Glutamatergic neuron (in vitro differentiated cells): Measurements from ENCODE around the gene ASTN2. TPM values are rescaled to one million over a fixed set of nuclear protein-coding genes. Genes with fewer than 3 reads are reported as not detected.

ENCODE experiments used
- DNase-seq: peaks from one replicate; pipeline ENCODE4 v3.0.0; 2022
- H3K27ac Mint-ChIP-seq: one replicate; pipeline ENCODE4 v1.8.0; 2020; ENCODE audit warnings: mild to moderate bottlenecking, mixed read lengths, inconsistent platforms; ENCODE audit not compliant: unreplicated experiment
- H3K27me3 Mint-ChIP-seq: one replicate; pipeline ENCODE4 v1.8.0; 2020; ENCODE audit warnings: mild to moderate bottlenecking, moderate library complexity, mixed read lengths, inconsistent platforms; ENCODE audit not compliant: unreplicated experiment
- H3K36me3 Mint-ChIP-seq: one replicate; pipeline ENCODE4 v1.8.0; 2020; ENCODE audit warnings: mild to moderate bottlenecking, mixed read lengths, inconsistent platforms; ENCODE audit not compliant: unreplicated experiment
- H3K4me1 Mint-ChIP-seq: one replicate; pipeline ENCODE4 v1.8.0; 2020; ENCODE audit warnings: mild to moderate bottlenecking, low read depth, mixed read lengths, inconsistent platforms; ENCODE audit not compliant: unreplicated experiment
- H3K4me3 Mint-ChIP-seq: one replicate; pipeline ENCODE4 v1.8.0; 2020; ENCODE audit warnings: mild to moderate bottlenecking, mixed read lengths, inconsistent platforms; ENCODE audit not compliant: unreplicated experiment
- H3K9me3 Mint-ChIP-seq: one replicate; pipeline ENCODE4 v1.8.0; 2020; ENCODE audit warnings: mild to moderate bottlenecking, moderate library complexity, mixed read lengths, inconsistent platforms; ENCODE audit not compliant: unreplicated experiment
- long read RNA-seq: library from polyadenylated mRNA; unstranded; transcript quantifications from one replicate; pipeline ENCODE4 v2.0.0, GENCODE V29; 2020; ENCODE audit not compliant: unreplicated experiment
- total RNA-seq: library from RNA; stranded (reverse); fragmentation: NEBNext Ultra II Directional; extraction: Animal tissue kit (Norgen Biotek cat#: 25700); gene quantifications from one replicate; pipeline ENCODE4 v1.2.1, GENCODE V29; 2021; ENCODE audit not compliant: unreplicated experiment
- TF ChIP-seq, protein P1 (sequence below): fragments of 200-600 bp; sonication (generic); IDR thresholded peaks from one replicate; pipeline ENCODE4 v1.5.0; 2021; ENCODE audit not compliant: partially characterized antibody, unreplicated experiment

ASTN2 gene, protein sequence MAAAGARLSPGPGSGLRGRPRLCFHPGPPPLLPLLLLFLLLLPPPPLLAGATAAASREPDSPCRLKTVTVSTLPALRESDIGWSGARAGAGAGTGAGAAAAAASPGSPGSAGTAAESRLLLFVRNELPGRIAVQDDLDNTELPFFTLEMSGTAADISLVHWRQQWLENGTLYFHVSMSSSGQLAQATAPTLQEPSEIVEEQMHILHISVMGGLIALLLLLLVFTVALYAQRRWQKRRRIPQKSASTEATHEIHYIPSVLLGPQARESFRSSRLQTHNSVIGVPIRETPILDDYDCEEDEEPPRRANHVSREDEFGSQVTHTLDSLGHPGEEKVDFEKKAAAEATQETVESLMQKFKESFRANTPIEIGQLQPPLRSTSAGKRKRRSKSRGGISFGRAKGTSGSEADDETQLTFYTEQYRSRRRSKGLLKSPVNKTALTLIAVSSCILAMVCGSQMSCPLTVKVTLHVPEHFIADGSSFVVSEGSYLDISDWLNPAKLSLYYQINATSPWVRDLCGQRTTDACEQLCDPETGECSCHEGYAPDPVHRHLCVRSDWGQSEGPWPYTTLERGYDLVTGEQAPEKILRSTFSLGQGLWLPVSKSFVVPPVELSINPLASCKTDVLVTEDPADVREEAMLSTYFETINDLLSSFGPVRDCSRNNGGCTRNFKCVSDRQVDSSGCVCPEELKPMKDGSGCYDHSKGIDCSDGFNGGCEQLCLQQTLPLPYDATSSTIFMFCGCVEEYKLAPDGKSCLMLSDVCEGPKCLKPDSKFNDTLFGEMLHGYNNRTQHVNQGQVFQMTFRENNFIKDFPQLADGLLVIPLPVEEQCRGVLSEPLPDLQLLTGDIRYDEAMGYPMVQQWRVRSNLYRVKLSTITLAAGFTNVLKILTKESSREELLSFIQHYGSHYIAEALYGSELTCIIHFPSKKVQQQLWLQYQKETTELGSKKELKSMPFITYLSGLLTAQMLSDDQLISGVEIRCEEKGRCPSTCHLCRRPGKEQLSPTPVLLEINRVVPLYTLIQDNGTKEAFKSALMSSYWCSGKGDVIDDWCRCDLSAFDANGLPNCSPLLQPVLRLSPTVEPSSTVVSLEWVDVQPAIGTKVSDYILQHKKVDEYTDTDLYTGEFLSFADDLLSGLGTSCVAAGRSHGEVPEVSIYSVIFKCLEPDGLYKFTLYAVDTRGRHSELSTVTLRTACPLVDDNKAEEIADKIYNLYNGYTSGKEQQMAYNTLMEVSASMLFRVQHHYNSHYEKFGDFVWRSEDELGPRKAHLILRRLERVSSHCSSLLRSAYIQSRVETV (N-terminal part only)
- total RNA-seq: 134 TPM
- long read RNA-seq, full-length matches to known transcripts: 1 of 12 reads
- long read RNA-seq, partial matches to known transcripts: 5 of 12 reads
- long read RNA-seq, other reads (novel, unspliced or antisense): 6 of 12 reads

GRCh38 chr9:117414906-117415331 lies at the start of gene ASTN2:
ASTN2 (minus strand) TSS chr9:117415057; CDS start chr9:117414938, 119 bp downstream.
- TF ChIP-seq, protein P1, sequence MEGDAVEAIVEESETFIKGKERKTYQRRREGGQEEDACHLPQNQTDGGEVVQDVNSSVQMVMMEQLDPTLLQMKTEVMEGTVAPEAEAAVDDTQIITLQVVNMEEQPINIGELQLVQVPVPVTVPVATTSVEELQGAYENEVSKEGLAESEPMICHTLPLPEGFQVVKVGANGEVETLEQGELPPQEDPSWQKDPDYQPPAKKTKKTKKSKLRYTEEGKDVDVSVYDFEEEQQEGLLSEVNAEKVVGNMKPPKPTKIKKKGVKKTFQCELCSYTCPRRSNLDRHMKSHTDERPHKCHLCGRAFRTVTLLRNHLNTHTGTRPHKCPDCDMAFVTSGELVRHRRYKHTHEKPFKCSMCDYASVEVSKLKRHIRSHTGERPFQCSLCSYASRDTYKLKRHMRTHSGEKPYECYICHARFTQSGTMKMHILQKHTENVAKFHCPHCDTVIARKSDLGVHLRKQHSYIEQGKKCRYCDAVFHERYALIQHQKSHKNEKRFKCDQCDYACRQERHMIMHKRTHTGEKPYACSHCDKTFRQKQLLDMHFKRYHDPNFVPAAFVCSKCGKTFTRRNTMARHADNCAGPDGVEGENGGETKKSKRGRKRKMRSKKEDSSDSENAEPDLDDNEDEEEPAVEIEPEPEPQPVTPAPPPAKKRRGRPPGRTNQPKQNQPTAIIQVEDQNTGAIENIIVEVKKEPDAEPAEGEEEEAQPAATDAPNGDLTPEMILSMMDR: no peak
- Mint-ChIP-seq H3K4me1 (peaks cover 9% of the 10 kb centered on the region), H3K27ac (peak within 1 kb of the TSS; percentile 69), H3K27me3 (peaks cover 5% of the 10 kb centered on the region), H3K9me3 (peaks cover 4% of the 10 kb centered on the region), H3K4me3 (peak within 1 kb of the TSS; percentile 93), H3K36me3 (no peaks in the 10 kb centered on the region)
- peak; percentile 71 for DNase-seq

- Mint-ChIP-seq H3K36me3 (no peaks in the 10 kb centered on the region), H3K27ac (no peak overlapping the region), H3K9me3 (peaks cover 3% of the 10 kb centered on the region), H3K4me1 (peaks cover 3% of the 10 kb centered on the region), H3K4me3 (no peak overlapping the region), H3K27me3 (no peaks in the 10 kb centered on the region)
- TF ChIP-seq, protein P1: no peak
- no peak for DNase-seq
Observed at GRCh38 chr9:117462861-117463260, 48.0 kb upstream of the ASTN2 start.

GRCh38 chr9:117461386-117461785 lies 46.5 kb upstream of the ASTN2 start:
- H3K36me3 Mint-ChIP-seq: no peaks in the 10 kb centered on the region
- peaks cover 3% of the 10 kb centered on the region for H3K9me3 Mint-ChIP-seq
- no peak overlapping the region for H3K27ac Mint-ChIP-seq
- H3K27me3 Mint-ChIP-seq: no peaks in the 10 kb centered on the region
- no peak overlapping the region for H3K4me3 Mint-ChIP-seq
- H3K4me1 Mint-ChIP-seq: peaks cover 4% of the 10 kb centered on the region
- DNase-seq: no peak
- TF ChIP-seq, protein P1: no peak

- Mint-ChIP-seq H3K4me1 (peaks cover 4% of the 10 kb centered on the region), H3K4me3 (no peak overlapping the region), H3K9me3 (peaks cover 3% of the 10 kb centered on the region), H3K27ac (no peak overlapping the region), H3K27me3 (no peaks in the 10 kb centered on the region), H3K36me3 (no peaks in the 10 kb centered on the region)
- TF ChIP-seq, protein P1: no peak
- DNase-seq: no peak
Observed at GRCh38 chr9:117460743-117461142, 45.9 kb upstream of the ASTN2 start.
